ENCODE results near the gene TNC. TPM values are rescaled to one million over a fixed set of nuclear protein-coding genes. Genes with fewer than 3 reads are reported as not detected.

TNC gene
- total RNA-seq, 4 donors from 2014 or later, result 8.5 to 75.1 (median 45.4) TPM

- intact Hi-C loops (cut with DNase I), result no loop called here
- 60 to 70% methylated on average over 17 of the region's 17 CpGs for WGBS, 2 donors
- no peak overlapping the region for H3K4me3 ChIP-seq
- H3K9me3 ChIP-seq, result no peaks in the 10 kb centered on the region
- H3K27me3 ChIP-seq, result no peaks in the 10 kb centered on the region
- peaks cover 0 to 31% (median 19%) of the 10 kb centered on the region in 3 donors for H3K4me1 ChIP-seq
- no peaks in the 10 kb centered on the region for H3K36me3 ChIP-seq
- no peak for DNase-seq
- peak overlapping the region; percentile 15 to 79 (median 43) for H3K27ac ChIP-seq
- TF ChIP-seq CTCF (IDR thresholded peaks at IDR 0.05) (no peak), POLR2A (IDR thresholded peaks at IDR 0.05) (no peak)
Observed at GRCh38 chr9:115035841-115036612, 81.9 kb downstream of the TNC start.

- H3K27me3 ChIP-seq, result no peaks in the 10 kb centered on the region
- no peak for TF ChIP-seq CTCF (IDR thresholded peaks at IDR 0.05)
- 41 to 50% methylated on average over 1 of the region's 1 CpG for WGBS, 2 donors
- peaks cover 0 to 9% (median 4%) of the 10 kb centered on the region in 3 donors for H3K36me3 ChIP-seq
- intact Hi-C loops (cut with DNase I), result no loop called here
- H3K27ac ChIP-seq, result peak overlapping the region in 3 of 4 donors; percentile 23 to 79 (median 63)
- H3K9me3 ChIP-seq, result no peaks in the 10 kb centered on the region
- H3K4me3 ChIP-seq, result no peak overlapping the region
- peaks cover 0 to 31% (median 19%) of the 10 kb centered on the region in 3 donors for H3K4me1 ChIP-seq
- no peak for DNase-seq
Observed at GRCh38 chr9:115034801-115035200, 83.2 kb downstream of the TNC start.

GRCh38 chr9:115033800-115034199, 84.2 kb downstream of the TNC start:
- intact Hi-C loops (cut with DNase I), result no loop called here
- H3K27me3 ChIP-seq, result no peaks in the 10 kb centered on the region
- H3K27ac ChIP-seq, result peak overlapping the region in 1 of 4 donors; percentile 4
- DNase-seq, result no peak
- TF ChIP-seq CTCF (IDR thresholded peaks at IDR 0.05) (no peak), POLR2A (IDR thresholded peaks at IDR 0.05) (no peak)
- peaks cover 0 to 14% (median 4%) of the 10 kb centered on the region in 3 donors for H3K36me3 ChIP-seq
- WGBS, 2 donors, result 75 to 94% methylated on average over 2 of the region's 2 CpGs
- H3K4me1 ChIP-seq, result peaks cover 0 to 23% (median 19%) of the 10 kb centered on the region in 3 donors
- no peak overlapping the region for H3K4me3 ChIP-seq
- no peaks in the 10 kb centered on the region for H3K9me3 ChIP-seq

GRCh38 chr9:115032296-115032695, 85.7 kb downstream of the TNC start:
- intact Hi-C loops (cut with DNase I), result no loop called here
- Histone ChIP-seq H3K4me1 (peaks cover 0 to 22% (median 15%) of the 10 kb centered on the region in 3 donors), H3K27me3 (no peaks in the 10 kb centered on the region), H3K36me3 (peaks cover 0 to 14% (median 4%) of the 10 kb centered on the region in 3 donors), H3K27ac (peak overlapping the region in 1 of 4 donors; percentile 28), H3K9me3 (no peaks in the 10 kb centered on the region), H3K4me3 (no peak overlapping the region)
- no peak for TF ChIP-seq CTCF (IDR thresholded peaks at IDR 0.05)
- no peak for TF ChIP-seq POLR2A (IDR thresholded peaks at IDR 0.05)
- no peak for DNase-seq
- WGBS, 2 donors, result 58 to 68% methylated on average over 1 of the region's 1 CpG

- H3K36me3 ChIP-seq, result peaks cover 0 to 14% (median 4%) of the 10 kb centered on the region in 3 donors
- 69 to 89% methylated on average over 4 of the region's 4 CpGs for WGBS, 2 donors
- no peaks in the 10 kb centered on the region for H3K27me3 ChIP-seq
- no peak overlapping the region for H3K4me3 ChIP-seq
- DNase-seq, result no peak
- no peak for TF ChIP-seq CTCF (IDR thresholded peaks at IDR 0.05)
- TF ChIP-seq POLR2A (IDR thresholded peaks at IDR 0.05), result no peak
- H3K4me1 ChIP-seq, result peaks cover 0 to 3% (median 1%) of the 10 kb centered on the region in 3 donors
- no peak overlapping the region for H3K27ac ChIP-seq
- intact Hi-C loops (cut with DNase I), result no loop called here
- H3K9me3 ChIP-seq, result no peaks in the 10 kb centered on the region
Observed at GRCh38 chr9:115030006-115030405, 88.0 kb downstream of the TNC start.
